ENCODE measurements around the gene RFX7.

RFX7 gene

GRCh38 chr15:56077081-56077480 lies 166.6 kb downstream of the RFX7 start:
- Mint-ChIP-seq H3K4me3 (no peak overlapping the region), H3K27ac (ENCODE audit: low read depth) (no peak overlapping the region), H3K9me3 (no peaks in the 10 kb centered on the region), H3K36me3 (ENCODE audit: insufficient read depth) (no peaks in the 10 kb centered on the region), H3K27me3 (peaks cover 12% of the 10 kb centered on the region), H3K4me1 (no peaks in the 10 kb centered on the region)
- no peak for DNase-seq (ENCODE audit: low spot score in 2 of 2)
- no peak for ATAC-seq (replicated peaks; ENCODE audit: extremely low read depth, poor library complexity, severe bottlenecking)

DNA sequence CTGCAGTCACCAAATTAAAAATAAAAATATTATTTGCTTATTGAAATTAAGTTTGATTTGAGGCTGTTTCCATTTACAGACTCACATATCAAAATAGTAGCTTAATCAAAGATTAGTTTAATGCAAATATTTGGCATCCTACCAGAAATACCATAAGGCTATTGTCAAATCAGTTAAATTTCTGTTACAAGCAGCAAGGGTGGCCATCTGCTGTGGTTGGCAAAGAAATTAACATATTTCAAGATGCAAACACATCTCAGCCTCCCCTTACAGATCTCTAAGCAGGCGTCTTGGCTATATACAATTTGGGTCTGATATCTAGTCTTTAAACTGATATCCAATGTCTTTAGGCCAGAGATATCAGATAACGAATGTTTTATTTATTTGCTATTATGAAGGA lies 167.0 kb downstream of the RFX7 start:
- no peak overlapping the region for H3K4me3 Mint-ChIP-seq
- no peak for ATAC-seq (replicated peaks; ENCODE audit: extremely low read depth, poor library complexity, severe bottlenecking)
- no peaks in the 10 kb centered on the region for H3K36me3 Mint-ChIP-seq (ENCODE audit: insufficient read depth)
- H3K9me3 Mint-ChIP-seq = no peaks in the 10 kb centered on the region
- H3K27me3 Mint-ChIP-seq = peaks cover 17% of the 10 kb centered on the region
- H3K27ac Mint-ChIP-seq (ENCODE audit: low read depth) = no peak overlapping the region
- no peak for DNase-seq (ENCODE audit: low spot score in 2 of 2)
- no peaks in the 10 kb centered on the region for H3K4me1 Mint-ChIP-seq

DNA sequence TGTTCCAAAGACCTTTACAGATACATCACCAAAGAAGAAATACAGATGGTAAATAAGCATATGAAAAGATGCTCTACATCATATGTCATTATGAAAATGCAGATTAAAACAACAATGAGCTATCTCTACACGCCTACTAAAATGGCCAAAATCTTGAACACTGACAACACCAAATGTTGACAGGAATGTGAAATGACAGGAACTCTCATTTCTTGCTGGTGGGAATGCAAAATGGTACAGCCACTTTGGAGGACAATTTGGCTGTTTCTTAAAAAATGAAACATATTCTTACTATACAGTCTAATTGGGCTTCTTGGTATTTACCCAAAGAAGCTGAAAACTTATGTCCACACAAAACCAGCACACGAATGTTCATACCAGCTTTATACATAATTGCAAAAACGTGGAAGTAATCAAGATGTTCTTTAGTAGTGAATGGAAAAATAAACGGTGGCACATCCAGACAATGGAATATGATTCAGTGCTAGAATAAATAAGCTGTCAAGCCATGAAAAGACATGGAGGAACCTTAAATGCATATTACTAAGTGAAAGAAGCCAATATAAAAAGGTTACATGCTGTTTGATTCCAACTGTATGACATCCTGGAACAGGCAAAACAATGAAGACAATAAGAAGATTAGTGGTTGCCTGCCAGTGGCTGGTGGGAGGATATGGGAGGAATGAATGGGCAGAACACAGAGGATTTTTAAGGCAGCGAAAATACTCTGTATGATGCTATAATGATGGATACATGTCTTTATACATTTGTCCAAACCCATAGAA lies 169.0 kb downstream of the RFX7 start:
- Mint-ChIP-seq H3K27ac (ENCODE audit: low read depth) (no peak overlapping the region), H3K9me3 (no peaks in the 10 kb centered on the region)
- no peak for ATAC-seq (replicated peaks; ENCODE audit: extremely low read depth, poor library complexity, severe bottlenecking)

GRCh38 chr15:56064152-56064551 lies 179.5 kb downstream of the RFX7 start:
- DNase-seq (ENCODE audit: low spot score in 2 of 2) = no peak
- no peaks in the 10 kb centered on the region for H3K4me1 Mint-ChIP-seq
- no peaks in the 10 kb centered on the region for H3K36me3 Mint-ChIP-seq (ENCODE audit: insufficient read depth)
- peaks cover 17% of the 10 kb centered on the region for H3K27me3 Mint-ChIP-seq
- no peak overlapping the region for H3K27ac Mint-ChIP-seq (ENCODE audit: low read depth)
- ATAC-seq (replicated peaks; ENCODE audit: extremely low read depth, poor library complexity, severe bottlenecking) = no peak
- peaks cover 9% of the 10 kb centered on the region for H3K9me3 Mint-ChIP-seq
- no peak overlapping the region for H3K4me3 Mint-ChIP-seq

More for the DNA sequence above, 169.0 kb downstream of the RFX7 start:
- DNase-seq (ENCODE audit: low spot score in 2 of 2) = no peak
- peaks cover 29% of the 10 kb centered on the region for H3K27me3 Mint-ChIP-seq
- no peaks in the 10 kb centered on the region for H3K36me3 Mint-ChIP-seq (ENCODE audit: insufficient read depth)
- H3K4me1 Mint-ChIP-seq = no peaks in the 10 kb centered on the region
- H3K4me3 Mint-ChIP-seq = no peak overlapping the region

GRCh38 chr15:56059716-56060115 lies 184.0 kb downstream of the RFX7 start:
- Mint-ChIP-seq H3K9me3 (peaks cover 9% of the 10 kb centered on the region), H3K4me1 (no peaks in the 10 kb centered on the region), H3K27me3 (peaks cover 16% of the 10 kb centered on the region), H3K36me3 (ENCODE audit: insufficient read depth) (no peaks in the 10 kb centered on the region), H3K27ac (ENCODE audit: low read depth) (no peak overlapping the region), H3K4me3 (no peak overlapping the region)
- DNase-seq (ENCODE audit: low spot score in 2 of 2) (no peak), ATAC-seq (replicated peaks; ENCODE audit: extremely low read depth, poor library complexity, severe bottlenecking) (no peak)

- H3K4me3 Mint-ChIP-seq = no peak overlapping the region
- H3K9me3 Mint-ChIP-seq = peaks cover 9% of the 10 kb centered on the region
- DNase-seq (ENCODE audit: low spot score in 2 of 2) (no peak), ATAC-seq (replicated peaks; ENCODE audit: extremely low read depth, poor library complexity, severe bottlenecking) (no peak)
- no peaks in the 10 kb centered on the region for H3K36me3 Mint-ChIP-seq (ENCODE audit: insufficient read depth)
- peaks cover 16% of the 10 kb centered on the region for H3K27me3 Mint-ChIP-seq
- no peak overlapping the region for H3K27ac Mint-ChIP-seq (ENCODE audit: low read depth)
- H3K4me1 Mint-ChIP-seq = no peaks in the 10 kb centered on the region
Measured at GRCh38 chr15:56058986-56059385, 184.7 kb downstream of the RFX7 start.

DNA sequence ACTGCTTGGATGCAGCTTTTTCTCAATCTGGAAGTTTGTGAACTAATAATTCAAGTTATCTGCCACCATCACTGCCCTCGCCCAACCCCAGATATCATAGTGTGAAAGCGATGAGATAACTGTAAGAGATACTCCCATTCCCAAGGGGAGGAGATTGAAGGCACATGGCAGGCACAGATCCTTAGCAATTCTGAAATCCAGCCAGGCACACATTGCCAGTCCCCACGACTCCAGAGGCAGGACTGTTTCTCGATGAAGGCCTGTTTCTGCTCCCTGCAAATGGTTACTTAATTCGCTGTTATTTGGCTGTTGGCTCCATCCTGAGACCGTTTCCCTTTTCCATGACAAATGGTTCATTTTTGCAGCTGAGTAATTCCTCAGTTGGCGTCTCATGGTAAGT lies 187.1 kb downstream of the RFX7 start:
- H3K27me3 Mint-ChIP-seq = peaks cover 6% of the 10 kb centered on the region
- no peak overlapping the region for H3K4me3 Mint-ChIP-seq
- H3K27ac Mint-ChIP-seq (ENCODE audit: low read depth) = no peak overlapping the region
- peaks cover 4% of the 10 kb centered on the region for H3K9me3 Mint-ChIP-seq
- no peaks in the 10 kb centered on the region for H3K4me1 Mint-ChIP-seq
- no peaks in the 10 kb centered on the region for H3K36me3 Mint-ChIP-seq (ENCODE audit: insufficient read depth)
- DNase-seq (ENCODE audit: low spot score in 2 of 2) (no peak), ATAC-seq (replicated peaks; ENCODE audit: extremely low read depth, poor library complexity, severe bottlenecking) (no peak)

GRCh38 chr15:56053046-56053400 lies 190.7 kb downstream of the RFX7 start:
- H3K27ac Mint-ChIP-seq (ENCODE audit: low read depth) = no peak overlapping the region
- H3K4me3 Mint-ChIP-seq = no peak overlapping the region
- ATAC-seq (replicated peaks; ENCODE audit: extremely low read depth, poor library complexity, severe bottlenecking) = no peak
- H3K9me3 Mint-ChIP-seq = no peaks in the 10 kb centered on the region
- no peaks in the 10 kb centered on the region for H3K4me1 Mint-ChIP-seq
- DNase-seq (ENCODE audit: low spot score in 2 of 2) = no peak
- H3K27me3 Mint-ChIP-seq = no peaks in the 10 kb centered on the region
- no peaks in the 10 kb centered on the region for H3K36me3 Mint-ChIP-seq (ENCODE audit: insufficient read depth)

DNA sequence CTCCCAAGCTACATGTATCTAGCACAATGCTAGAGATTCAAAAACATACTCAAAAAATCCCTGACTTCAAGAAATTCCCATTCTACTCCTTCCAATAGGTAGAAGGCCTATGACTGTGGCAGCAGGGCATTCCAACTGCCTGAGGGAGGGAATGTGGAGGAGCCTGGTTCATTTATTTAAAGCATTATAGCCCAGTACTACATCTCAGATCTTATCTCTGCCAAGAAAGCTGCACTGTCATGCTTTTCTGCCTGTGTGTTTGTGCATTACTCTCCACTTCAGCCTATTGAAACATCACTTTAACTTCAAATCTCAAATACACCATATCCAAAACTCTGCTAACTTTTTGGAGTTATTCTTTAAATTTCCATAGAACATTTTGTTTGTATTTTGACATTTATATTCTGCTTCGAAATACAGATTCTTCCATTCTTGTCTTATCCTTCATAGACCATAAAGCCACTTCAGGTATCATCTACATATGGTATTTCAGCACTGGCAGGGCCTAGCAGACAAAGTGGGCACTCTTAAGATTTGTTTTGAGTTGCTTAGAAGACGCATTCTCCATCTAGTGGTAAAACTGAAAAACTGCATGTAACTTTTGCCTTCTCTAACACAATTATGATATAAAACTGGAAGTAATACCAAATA lies 191.2 kb downstream of the RFX7 start:
- Mint-ChIP-seq H3K4me3 (no peak overlapping the region), H3K36me3 (ENCODE audit: insufficient read depth) (no peaks in the 10 kb centered on the region), H3K9me3 (no peaks in the 10 kb centered on the region), H3K4me1 (no peaks in the 10 kb centered on the region), H3K27ac (ENCODE audit: low read depth) (no peak overlapping the region), H3K27me3 (no peaks in the 10 kb centered on the region)
- ATAC-seq (replicated peaks; ENCODE audit: extremely low read depth, poor library complexity, severe bottlenecking) = peak; percentile 56
- no peak for DNase-seq (ENCODE audit: low spot score in 2 of 2)

GRCh38 chr15:56051676-56052075 lies 192.0 kb downstream of the RFX7 start:
- no peak for DNase-seq (ENCODE audit: low spot score in 2 of 2)
- Mint-ChIP-seq H3K9me3 (no peaks in the 10 kb centered on the region), H3K4me1 (no peaks in the 10 kb centered on the region)

DNA sequence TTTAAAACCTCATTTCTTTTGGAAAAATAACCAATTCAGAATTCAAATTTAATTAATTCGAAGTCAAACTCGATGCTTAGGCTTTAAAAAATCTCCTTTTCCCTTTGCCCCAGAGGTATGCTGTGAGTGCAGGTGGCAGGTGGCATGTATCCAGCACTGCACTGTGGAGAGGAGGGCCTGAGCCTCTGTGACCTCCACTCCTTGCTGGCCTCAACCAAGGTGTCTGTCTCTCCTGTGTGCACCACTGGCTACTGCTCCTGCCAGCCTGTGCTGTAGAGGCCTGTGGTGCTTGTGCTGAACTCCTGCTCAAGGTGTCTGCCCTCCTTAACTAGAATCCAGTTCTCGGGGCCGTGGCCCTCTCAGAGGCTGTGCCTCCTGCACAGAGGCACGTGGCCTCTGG lies 194.1 kb downstream of the RFX7 start:
- DNase-seq (ENCODE audit: low spot score in 2 of 2) (no peak), ATAC-seq (replicated peaks; ENCODE audit: extremely low read depth, poor library complexity, severe bottlenecking) (no peak)
- Mint-ChIP-seq H3K36me3 (ENCODE audit: insufficient read depth) (no peaks in the 10 kb centered on the region), H3K27ac (ENCODE audit: low read depth) (no peak overlapping the region), H3K9me3 (no peaks in the 10 kb centered on the region), H3K4me1 (no peaks in the 10 kb centered on the region), H3K27me3 (no peaks in the 10 kb centered on the region), H3K4me3 (no peak overlapping the region)

More at GRCh38 chr15:56051676-56052075, 192.0 kb downstream of the RFX7 start:
- H3K27me3 Mint-ChIP-seq = no peaks in the 10 kb centered on the region
- no peak overlapping the region for H3K27ac Mint-ChIP-seq (ENCODE audit: low read depth)
- H3K36me3 Mint-ChIP-seq (ENCODE audit: insufficient read depth) = no peaks in the 10 kb centered on the region
- ATAC-seq (replicated peaks; ENCODE audit: extremely low read depth, poor library complexity, severe bottlenecking) = no peak
- H3K4me3 Mint-ChIP-seq = no peak overlapping the region

GRCh38 chr15:56047354-56047753 lies 196.3 kb downstream of the RFX7 start:
- peaks cover 5% of the 10 kb centered on the region for H3K36me3 Mint-ChIP-seq (ENCODE audit: insufficient read depth)
- DNase-seq (ENCODE audit: low spot score in 2 of 2) = no peak
- no peak for ATAC-seq (replicated peaks; ENCODE audit: extremely low read depth, poor library complexity, severe bottlenecking)

DNA sequence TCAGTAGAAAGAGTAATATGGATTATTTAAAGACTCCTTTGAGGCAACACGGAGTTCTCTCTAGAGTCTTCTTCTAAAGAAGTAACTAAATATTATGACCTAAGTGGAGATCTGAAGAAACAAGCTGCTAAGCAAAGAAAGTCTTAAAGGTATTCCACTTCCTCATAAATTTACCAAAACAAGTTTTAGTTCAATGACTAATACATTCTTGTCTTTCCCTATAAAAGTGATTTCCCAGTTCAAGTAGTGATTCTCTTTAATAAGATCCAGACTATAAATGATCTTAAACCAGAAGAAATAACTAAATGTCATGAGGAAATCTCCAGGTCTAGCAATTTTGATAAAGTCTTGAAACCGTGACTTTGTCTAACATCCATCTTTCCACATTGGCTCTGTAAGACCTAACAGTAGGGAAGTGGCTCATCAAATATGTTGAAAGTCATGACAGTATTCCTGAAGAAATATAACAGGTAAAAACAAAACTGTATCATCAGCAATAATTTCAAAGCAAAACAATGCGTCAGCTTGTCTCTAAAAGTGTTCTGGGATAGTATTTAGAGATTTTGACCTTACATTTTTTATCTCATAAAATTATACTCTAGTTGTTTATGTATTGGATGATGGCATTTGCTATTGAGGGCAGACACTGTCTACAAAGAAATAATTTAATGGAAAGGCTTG lies 198.5 kb downstream of the RFX7 start:
- Mint-ChIP-seq H3K36me3 (ENCODE audit: insufficient read depth) (peaks cover 5% of the 10 kb centered on the region), H3K4me1 (peaks cover 25% of the 10 kb centered on the region), H3K4me3 (no peak overlapping the region), H3K27ac (ENCODE audit: low read depth) (no peak overlapping the region), H3K27me3 (no peaks in the 10 kb centered on the region), H3K9me3 (no peaks in the 10 kb centered on the region)
- ATAC-seq (replicated peaks; ENCODE audit: extremely low read depth, poor library complexity, severe bottlenecking) (no peak), DNase-seq (ENCODE audit: low spot score in 2 of 2) (no peak)

More at GRCh38 chr15:56047354-56047753, 196.3 kb downstream of the RFX7 start:
- Mint-ChIP-seq H3K27ac (ENCODE audit: low read depth) (no peak overlapping the region), H3K9me3 (no peaks in the 10 kb centered on the region), H3K4me3 (no peak overlapping the region), H3K27me3 (no peaks in the 10 kb centered on the region), H3K4me1 (peaks cover 22% of the 10 kb centered on the region)
